ENCODE results near the gene BLTP2.

DNA sequence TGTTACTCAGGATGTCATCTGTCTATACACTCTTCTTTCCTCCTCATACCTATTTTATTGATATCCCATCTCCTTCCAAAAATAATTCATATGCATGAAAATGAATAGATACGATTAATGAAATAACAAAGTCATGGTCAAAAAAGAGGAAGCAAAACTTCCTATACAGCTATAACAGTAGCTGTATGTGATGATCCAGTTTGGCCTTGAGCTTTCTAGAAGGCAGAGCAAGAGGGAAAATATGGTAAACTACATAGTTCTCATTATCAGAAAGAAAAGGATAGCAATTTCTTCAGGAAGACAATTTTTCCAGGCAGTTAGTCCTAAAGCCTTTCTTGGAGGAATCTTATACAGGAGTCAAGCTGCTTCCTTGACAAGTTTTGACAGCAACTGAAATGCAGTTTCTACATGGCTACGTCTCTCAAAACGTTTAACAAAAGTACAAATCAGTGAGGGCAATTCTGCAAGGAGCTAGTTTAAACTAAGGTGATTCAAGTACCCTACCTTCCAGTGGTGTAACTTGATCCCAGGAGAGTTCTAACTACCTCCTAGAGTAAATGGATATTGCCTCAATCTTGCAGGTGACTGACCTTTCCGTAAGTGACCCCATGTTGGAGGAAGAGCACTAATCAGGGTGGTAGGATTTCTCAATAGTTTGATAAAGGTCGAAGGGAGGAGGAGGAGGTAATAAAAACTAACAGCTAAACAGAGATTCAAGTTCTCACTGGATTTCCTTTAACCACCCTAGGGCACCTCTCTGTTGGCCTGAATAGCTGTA, 47.2 kb downstream of the BLTP2 start:
- TF ChIP-seq, protein P1, sequence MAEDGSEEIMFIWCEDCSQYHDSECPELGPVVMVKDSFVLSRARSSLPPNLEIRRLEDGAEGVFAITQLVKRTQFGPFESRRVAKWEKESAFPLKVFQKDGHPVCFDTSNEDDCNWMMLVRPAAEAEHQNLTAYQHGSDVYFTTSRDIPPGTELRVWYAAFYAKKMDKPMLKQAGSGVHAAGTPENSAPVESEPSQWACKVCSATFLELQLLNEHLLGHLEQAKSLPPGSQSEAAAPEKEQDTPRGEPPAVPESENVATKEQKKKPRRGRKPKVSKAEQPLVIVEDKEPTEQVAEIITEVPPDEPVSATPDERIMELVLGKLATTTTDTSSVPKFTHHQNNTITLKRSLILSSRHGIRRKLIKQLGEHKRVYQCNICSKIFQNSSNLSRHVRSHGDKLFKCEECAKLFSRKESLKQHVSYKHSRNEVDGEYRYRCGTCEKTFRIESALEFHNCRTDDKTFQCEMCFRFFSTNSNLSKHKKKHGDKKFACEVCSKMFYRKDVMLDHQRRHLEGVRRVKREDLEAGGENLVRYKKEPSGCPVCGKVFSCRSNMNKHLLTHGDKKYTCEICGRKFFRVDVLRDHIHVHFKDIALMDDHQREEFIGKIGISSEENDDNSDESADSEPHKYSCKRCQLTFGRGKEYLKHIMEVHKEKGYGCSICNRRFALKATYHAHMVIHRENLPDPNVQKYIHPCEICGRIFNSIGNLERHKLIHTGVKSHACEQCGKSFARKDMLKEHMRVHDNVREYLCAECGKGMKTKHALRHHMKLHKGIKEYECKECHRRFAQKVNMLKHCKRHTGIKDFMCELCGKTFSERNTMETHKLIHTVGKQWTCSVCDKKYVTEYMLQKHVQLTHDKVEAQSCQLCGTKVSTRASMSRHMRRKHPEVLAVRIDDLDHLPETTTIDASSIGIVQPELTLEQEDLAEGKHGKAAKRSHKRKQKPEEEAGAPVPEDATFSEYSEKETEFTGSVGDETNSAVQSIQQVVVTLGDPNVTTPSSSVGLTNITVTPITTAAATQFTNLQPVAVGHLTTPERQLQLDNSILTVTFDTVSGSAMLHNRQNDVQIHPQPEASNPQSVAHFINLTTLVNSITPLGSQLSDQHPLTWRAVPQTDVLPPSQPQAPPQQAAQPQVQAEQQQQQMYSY (CRISPR knock-in tag; IDR thresholded peaks at IDR 0.05) = no peak
- TF ChIP-seq, protein P2, sequence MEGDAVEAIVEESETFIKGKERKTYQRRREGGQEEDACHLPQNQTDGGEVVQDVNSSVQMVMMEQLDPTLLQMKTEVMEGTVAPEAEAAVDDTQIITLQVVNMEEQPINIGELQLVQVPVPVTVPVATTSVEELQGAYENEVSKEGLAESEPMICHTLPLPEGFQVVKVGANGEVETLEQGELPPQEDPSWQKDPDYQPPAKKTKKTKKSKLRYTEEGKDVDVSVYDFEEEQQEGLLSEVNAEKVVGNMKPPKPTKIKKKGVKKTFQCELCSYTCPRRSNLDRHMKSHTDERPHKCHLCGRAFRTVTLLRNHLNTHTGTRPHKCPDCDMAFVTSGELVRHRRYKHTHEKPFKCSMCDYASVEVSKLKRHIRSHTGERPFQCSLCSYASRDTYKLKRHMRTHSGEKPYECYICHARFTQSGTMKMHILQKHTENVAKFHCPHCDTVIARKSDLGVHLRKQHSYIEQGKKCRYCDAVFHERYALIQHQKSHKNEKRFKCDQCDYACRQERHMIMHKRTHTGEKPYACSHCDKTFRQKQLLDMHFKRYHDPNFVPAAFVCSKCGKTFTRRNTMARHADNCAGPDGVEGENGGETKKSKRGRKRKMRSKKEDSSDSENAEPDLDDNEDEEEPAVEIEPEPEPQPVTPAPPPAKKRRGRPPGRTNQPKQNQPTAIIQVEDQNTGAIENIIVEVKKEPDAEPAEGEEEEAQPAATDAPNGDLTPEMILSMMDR (CRISPR knock-in tag; IDR thresholded peaks at IDR 0.05) = no peak
- TF ChIP-seq ZNF660 (CRISPR knock-in tag; IDR thresholded peaks at IDR 0.05; ENCODE audit: borderline replicate concordance, low read depth) = no peak
- TF ChIP-seq, protein P3, sequence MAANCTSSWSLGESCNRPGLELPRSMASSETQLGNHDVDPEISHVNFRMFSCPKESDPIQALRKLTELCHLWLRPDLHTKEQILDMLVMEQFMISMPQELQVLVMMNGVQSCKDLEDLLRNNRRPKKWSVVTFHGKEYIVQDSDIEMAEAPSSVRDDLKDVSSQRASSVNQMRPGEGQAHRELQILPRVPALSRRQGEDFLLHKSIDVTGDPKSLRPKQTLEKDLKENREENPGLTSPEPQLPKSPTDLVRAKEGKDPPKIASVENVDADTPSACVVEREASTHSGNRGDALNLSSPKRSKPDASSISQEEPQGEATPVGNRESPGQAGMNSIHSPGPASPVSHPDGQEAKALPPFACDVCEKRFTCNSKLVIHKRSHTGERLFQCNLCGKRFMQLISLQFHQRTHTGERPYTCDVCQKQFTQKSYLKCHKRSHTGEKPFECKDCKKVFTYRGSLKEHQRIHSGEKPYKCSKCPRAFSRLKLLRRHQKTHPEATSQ (CRISPR knock-in tag; IDR thresholded peaks at IDR 0.05; ENCODE audit: borderline replicate concordance) = no peak
